ENCODE data around the gene RAB11FIP4.

The RAB11FIP4 gene

DNA sequence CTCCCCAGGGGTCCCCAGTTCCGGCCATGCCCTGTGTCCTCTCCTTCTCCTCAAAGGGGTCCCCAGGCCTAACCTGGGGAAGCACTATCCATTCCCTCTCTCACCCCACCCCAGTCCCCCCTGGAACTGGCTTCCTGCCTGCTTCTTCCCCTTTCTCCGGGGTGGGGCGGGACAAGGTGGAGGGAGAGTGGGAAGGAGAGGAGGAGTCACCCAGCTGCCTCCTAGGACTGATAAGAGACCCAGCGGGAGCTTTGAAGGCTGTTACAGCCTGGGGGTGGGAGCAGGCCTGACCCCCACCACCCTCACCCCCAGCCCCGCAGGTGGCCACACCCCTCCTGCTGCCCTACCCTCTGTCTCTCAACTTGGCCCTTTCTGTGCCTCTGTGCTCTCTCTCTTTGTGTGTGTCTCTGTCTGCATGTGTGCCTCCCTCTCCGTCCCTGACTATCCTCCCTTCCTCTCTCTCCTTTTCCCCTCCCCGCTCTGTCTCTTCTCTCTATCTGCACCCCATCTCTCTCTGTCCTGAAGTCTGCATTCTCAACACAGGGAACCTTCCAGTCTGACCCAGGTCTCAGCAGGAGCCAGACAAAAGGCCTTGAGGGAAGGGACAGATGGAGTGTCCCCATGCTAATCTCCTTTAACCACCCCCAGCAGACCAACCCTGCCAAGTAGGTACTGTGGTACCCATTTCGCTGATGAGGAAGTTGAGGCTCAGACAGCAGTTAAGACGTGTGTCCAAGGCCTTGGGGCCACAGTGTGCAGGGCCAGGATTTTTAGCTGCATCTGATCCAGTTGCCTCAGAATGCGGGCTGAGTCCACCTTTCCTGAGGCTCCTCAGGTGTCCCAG is 66.1 kb downstream of the RAB11FIP4 start:
- no peak for DNase-seq (ENCODE audit: low read depth in 2 of 2)

GRCh38 chr17:31458829-31459228 is 67.4 kb downstream of the RAB11FIP4 start:
- no peak for DNase-seq (ENCODE audit: low read depth in 2 of 2)

GRCh38 chr17:31459716-31460115 is 68.2 kb downstream of the RAB11FIP4 start:
- no peak for DNase-seq (ENCODE audit: low read depth in 2 of 2)

- no peak for DNase-seq (ENCODE audit: low read depth in 2 of 2)
Measured at GRCh38 chr17:31460226-31460721, 68.8 kb downstream of the RAB11FIP4 start.

GRCh38 chr17:31461227-31461810 is 69.8 kb downstream of the RAB11FIP4 start:
- no peak for DNase-seq (ENCODE audit: low read depth in 2 of 2)

DNA sequence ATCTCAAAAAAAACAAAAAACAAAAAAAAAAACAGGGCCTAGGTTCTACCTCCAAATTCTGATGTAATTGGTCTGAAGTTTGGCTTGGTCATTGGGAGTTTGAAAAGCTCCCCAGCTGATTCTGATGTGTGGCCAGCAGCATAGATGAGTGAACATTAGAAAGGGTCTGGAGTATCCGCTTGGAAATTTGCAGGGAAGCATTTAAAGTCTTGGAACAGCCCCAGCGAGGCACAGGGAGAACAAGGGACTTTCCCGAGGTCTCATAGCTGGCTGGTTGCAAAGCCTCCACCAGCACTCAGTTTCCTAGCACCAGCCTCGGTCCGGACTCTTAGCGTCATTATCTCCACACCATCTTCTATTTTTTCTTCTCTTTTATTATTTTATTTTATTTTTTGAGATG is 70.8 kb downstream of the RAB11FIP4 start:
- no peak for DNase-seq (ENCODE audit: low read depth in 2 of 2)

DNA sequence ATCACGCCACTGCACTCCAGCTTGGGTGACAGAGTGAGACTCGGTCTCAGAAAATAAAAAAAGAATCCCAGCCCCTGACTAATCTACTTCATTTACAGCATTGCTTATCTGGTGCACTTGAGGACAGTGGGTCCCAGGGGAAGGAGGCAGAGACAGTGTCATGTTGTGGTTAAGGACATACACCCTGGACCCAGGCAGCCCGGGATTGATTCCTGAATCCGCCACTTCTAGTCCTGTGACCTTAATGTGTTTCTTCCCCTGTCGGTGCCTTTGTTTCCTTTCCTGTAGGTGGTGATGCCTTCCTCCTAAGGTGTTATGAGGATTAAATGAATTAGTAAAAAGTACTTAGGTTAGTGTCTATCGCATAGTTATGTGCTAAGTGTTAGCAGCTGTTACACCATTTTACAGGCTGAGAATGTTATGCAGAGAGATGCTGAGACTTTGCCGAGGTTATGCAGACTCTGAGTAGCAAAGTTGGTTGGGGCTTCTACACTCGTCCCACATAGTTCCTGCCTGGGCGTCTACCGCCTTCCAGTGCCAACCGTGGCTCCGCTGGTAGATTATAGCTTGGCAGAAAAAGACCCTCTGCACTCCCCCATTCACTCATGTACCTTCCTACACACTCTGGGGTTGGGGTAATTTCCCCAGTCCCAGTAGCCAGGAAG is 74.8 kb downstream of the RAB11FIP4 start:
- DNase-seq (ENCODE audit: low read depth in 2 of 2), result no peak

- no peak for DNase-seq (ENCODE audit: low read depth in 2 of 2)
Measured at GRCh38 chr17:31467502-31468256, 76.2 kb downstream of the RAB11FIP4 start.

DNA sequence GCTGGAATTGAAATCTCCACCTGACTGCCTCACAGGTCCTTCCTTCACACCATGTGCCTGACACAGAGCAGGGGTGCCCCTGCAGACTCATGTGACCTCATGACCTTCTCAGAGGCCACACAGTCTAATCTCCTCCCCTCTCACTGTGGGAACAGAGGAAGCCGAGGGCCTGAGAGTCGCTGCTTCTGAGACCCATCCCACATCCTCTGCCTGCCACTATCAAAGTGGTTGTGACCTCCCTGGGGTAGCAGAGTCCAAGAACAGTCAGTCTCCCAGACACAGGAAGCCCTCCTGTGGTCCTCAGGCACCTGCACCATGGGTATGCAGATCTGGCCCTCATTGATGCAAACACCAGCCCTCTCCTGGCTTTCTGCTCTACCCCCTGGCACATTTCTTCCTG is 78.5 kb downstream of the RAB11FIP4 start:
- no peak for DNase-seq (ENCODE audit: low read depth in 2 of 2)

DNA sequence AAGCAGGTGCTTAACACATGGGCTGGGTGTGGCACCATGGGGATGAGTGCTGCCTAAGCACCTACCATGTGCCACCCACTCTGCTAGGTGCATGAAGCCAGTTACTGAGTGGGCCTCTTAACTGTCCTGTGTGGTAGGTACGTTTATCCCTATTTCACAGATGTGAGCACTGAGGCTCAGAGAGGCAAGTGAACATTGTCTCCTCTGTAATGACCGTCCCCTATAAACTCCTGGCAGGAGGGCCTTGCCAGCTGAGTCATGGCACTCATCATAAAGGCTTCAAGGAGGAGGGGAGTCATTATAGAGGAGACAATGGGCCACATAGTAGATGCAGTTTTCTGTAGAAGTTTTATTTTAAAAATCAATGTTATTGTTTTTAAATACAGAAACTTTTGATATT is 79.1 kb downstream of the RAB11FIP4 start:
- no peak for DNase-seq (ENCODE audit: low read depth in 2 of 2)

GRCh38 chr17:31472137-31472536 is 80.7 kb downstream of the RAB11FIP4 start:
- no peak for DNase-seq (ENCODE audit: low read depth in 2 of 2)

DNA sequence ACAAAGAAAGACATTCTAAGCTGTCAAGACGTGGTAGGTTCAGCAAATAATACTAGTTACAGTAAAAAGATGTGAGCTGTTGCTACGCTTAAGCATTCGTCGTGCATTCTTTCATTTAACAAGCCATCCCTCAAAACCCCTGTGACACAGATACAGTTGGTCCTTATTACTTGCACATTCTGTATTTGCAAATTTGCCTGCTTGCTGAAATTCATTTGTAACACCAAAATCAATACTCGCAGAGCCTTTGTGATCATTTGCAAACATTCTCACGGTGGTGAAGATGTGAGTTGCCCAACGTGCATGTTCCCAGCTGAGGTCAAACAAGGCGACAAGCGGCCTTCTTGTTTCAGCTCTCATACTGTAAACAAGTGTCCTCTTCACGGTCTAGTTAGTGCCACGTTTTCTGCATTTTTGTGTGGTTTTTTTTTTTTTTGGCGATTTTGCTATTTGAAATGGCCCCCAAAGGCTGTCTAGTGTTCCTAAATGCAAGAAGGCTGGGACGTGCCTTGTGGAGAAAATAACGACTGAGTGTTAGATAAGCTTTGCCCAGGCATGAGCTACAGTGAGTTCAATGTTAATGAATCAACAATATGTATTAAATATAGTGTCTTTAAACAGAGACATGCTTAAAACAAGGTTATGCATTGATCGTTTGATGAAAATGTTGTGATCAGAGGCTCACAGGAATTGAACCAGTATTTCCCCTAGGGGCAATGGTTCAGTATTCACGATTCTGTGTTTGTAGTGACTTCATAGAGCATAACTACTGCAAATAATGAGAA is 84.1 kb downstream of the RAB11FIP4 start:
- DNase-seq (ENCODE audit: low read depth in 2 of 2), result no peak

DNA sequence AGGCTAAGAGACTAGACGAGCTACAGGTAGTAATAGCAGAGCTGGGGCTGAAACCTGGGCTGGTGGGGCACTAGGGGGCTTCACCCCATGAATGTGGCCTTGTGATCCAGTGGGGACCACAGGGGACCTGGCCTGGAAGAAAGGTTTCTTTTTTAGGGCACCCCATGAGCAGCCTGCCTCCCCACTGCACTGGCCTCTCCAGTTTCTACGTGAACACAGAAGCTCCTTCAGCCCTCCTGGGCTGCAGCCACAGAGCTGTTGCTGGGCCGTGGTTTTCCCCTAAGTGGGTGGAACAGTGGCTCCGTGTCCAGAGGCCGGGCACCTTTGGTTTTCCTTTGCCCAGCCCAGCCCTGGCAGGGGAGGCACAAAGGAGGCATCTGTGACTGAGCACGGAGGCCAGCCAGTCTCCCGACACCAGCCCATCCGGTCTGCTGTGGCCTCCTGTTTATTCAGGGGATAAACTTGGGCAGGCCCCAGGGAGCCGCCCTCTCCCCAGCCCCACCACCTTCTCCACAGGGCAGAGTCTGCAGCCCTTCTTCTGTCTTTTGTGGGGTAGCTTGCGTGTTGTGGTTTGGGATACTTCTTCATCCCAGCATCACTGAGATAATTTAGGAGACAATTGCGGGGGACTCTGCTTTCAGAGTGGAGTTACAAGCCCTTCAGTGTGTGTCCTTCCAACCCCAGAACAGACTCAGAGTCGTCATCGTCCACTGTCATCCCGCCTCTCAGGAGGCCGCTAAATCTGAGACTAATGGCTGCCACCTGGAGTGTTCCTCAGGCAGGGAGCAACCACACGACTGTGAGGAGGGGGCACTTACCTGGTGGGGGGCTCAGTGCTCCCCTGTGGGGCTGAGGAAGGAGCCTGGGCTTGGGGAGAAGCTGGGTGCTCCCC is 85.3 kb downstream of the RAB11FIP4 start:
- no peak for DNase-seq (ENCODE audit: low read depth in 2 of 2)

GRCh38 chr17:31477417-31478055 is 86.1 kb downstream of the RAB11FIP4 start:
- DNase-seq (ENCODE audit: low read depth in 2 of 2), result no peak

DNA sequence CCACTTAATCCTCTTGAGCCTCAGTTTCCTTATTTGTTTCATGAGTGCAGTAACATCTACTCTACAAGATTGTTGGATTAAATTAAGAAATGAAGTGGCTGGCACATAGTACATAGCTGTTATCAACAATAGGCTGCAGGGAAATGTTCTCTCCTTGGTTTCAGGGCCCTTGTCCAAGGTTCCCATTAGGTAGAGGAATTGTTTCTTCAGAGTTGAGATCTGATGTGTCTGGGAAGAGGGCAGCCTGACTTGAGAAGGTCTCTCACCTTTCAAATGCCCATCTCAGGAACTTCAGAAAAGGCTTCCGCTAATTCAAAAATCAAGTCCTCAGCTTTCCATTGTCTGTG is 87.6 kb downstream of the RAB11FIP4 start:
- DNase-seq (ENCODE audit: low read depth in 2 of 2), result no peak

DNA sequence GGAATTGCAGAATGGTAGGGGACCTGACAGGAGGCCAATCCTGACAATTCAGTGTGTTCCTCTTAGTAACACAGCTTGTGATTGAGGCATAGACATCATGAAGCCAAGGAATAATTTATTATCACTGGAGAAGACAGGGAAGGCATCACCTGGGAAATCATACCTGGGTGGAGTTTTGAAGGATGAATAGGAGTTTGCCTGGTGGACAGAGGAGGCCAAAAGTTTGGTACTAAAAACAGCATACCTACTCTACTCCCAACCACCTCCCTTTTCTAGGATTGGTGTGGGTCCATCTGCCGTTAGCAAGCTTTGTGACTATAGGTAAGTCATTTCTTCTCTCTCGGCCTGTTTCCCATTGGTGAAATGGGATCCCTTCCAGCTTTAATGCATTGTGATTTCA is 88.0 kb downstream of the RAB11FIP4 start:
- no peak for DNase-seq (ENCODE audit: low read depth in 2 of 2)

DNA sequence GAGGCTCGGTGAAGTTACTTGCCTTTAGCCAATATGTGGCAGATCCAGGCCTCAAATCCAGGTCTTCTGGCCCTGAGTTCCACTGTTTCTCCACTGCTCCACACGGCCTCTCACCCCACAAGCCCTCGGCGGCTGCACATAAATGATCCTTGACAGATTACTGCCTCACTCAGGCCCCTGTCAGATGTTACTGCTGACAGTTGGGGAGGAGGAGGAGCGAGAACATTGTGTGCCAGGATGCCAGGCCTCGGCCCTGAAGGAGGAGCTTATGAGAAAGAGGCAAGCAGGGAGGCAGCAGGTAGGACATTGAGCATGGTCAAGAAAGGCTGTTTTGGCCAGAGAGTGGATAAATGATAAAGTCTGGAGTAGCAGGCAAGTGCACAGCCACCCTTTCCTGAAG is 88.6 kb downstream of the RAB11FIP4 start:
- DNase-seq (ENCODE audit: low read depth in 2 of 2), result no peak

DNA sequence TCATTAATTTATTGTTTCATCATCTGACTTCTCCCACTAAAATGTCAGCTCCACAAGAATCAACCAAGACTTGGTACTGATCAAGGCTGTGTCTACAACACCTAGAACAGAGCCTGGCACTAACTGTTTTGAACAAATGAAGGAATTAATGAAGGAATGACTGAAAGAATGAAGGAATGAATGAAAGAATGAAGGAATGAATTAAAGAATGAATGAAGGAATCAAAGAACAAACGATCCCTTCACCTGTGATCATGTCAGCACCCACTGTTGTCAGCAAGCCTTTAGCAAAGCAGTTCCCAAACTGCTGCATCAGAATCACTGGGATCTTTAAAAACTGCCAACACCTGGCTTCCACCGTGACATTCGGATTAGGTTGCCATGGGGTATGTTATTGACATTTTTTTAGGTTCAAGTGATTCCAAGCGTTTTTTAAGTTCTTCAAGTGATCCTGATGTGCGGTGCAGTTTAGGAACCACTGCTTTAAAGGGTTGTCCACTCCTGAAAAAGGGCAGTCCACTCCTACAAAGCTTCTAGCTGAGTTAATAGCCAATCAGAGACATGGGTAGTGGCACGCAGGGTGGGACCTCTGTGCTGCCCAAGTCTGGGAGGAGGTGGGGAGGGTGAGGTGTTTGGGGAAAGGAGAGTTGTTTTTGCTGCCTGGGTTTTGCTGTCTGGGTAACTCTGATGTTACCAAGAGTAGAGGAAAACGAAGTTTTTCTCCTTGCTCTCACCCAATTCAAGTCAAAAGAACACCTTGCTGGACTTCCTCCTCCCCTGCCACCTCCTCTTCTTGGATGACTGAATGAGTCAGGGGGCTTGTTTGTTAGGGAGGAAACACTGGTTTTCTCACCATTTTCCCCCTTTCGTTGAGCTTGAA is 89.7 kb downstream of the RAB11FIP4 start:
- no peak for DNase-seq (ENCODE audit: low read depth in 2 of 2)

GRCh38 chr17:31481783-31482081 is 90.3 kb downstream of the RAB11FIP4 start:
- no peak for DNase-seq (ENCODE audit: low read depth in 2 of 2)

Data from fibroblast of skin of left biceps (primary cell).